ENCODE measurements around the gene SFN.
"Not testable (repeated sequence)": the region's sequence is repeated elsewhere in the genome, so short reads cannot be mapped to it uniquely, and the experiment has no call there.

The SFN gene

DNA sequence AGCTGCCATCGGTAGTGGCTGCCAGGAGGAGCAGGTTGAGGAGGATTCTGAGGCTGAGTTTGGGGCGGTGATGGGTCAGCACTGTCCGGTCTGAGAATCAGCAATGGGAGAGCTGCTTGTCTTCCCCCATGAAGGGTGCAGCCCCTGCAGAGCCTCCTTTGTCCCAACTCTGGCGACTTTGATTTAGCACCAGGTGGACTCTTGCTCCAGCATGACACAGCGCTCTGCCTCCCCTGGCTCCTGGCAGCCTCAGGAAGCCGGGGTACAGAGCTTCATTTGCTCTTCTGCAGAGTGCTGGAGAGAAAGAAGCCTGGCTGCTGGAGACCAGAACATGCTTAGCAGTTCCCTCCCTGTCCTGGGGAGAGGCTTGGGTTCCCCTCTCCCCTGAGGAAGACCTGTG, 23.2 kb upstream of the SFN start:
- DNase-seq: no peak

DNA sequence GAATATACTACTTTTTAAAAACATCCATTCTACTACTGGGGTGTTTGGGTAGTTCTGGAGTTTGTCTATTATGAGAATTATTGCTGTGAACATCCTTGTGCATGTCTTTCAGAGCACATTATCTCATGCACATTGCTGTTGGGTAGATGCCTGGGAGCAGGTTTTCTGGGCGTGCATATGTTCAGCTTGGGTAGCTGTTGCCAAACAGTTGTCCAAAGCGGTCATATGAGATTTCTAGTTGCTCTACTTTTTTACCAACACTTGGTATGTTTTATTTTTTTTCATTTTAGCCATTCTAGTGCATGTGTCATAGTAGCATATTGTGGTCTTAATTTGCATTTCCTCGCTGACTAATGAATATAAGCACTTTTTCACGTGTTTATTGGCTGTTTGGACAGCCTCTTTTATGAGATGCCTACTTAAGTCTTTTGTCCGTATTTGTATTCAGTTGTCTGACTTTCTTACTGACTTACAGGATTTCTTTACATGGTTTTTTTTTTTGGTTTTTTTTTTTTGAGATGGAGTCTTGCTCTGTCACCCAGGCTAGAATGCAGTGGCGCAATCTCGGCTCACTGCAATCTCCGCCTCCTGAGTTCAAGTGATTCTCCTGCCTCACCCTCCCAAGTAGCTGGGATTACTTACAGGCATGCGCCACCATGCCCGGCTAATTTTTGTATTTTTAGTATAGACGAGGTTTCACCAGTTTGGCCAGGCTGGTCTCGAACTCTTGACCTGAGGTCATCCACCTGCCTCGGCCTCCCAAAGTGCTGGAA, 18.3 kb upstream of the SFN start:
- DNase-seq: no peak

DNA sequence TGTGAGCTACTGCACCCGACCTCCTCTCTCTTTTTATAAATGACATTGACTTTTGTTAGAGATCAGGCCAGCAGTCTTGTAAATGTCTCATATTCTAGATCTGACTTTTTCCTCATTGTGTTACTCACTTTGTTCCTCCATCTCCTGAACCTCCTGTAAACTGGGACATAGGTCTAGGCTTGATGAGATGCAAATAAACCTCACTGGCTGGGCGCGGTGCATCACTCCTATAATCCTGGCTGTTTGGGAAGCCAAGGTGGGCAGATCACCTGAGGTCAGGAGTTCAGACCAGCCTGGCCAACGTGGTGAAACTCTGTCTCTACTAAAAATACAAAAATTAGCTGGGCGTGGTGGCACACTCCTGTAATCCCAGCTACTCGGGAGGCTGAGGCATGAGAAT, 15.1 kb upstream of the SFN start:
- not testable (repeated sequence) for DNase-seq

DNA sequence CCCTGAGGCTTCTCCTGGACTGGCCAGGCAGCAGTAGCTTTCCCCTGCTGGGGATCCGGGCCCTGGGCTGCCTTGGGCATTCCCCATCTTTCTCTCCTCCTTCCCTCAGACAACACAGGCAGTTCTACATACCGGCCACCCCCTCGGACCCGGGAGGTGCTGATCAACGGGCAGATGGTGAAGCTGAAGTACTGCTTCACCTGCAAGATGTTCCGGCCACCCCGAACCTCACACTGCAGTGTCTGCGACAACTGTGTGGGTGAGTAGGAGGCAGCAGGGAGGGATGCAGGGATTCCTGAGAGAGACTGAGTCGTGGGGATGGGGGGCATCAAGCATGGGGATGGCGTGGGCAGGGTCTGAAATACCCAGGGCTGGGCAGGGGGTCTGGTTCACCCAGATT, 14.4 kb upstream of the SFN start:
- no peak for DNase-seq

DNA sequence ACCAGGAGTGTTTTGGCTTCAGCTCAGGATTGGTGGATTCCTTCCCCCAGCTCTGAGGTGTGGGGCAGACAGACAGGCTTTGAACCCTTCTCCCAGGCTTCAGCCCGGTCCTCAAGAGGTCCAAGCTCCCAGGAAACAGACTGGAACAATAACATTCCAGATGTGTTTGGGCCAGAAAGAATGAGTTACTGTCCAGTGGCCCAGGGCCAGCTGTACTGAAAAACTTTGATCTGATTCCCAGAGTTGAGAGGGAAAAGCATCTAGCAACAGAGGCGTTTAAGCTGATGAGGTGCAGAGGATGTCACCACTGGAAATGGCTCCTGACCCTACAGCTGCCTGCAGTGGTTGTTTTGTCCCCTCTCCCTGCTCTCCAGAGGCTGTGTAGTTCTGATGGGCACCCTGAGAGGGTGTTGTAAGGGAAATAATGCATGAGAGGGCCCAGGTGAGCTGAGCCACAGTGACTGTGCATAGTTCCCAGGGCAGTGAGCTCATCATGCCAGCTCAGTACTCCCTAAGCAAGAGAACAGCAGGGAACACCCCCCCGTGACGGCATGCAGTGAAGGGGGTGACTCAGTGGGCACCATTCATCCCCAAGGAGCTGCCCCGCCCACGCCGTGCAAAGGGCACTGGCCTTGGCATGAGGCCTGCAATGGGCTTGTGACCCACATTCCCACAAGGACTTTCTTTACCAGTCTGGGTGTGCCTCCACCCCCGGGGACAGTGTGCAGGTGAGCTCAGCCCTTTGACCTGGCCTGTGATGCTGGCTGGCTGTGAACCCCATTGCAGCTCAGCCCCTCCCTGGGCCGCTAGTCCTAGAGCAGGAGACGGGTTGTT, 13.8 kb upstream of the SFN start:
- DNase-seq: no peak

DNA sequence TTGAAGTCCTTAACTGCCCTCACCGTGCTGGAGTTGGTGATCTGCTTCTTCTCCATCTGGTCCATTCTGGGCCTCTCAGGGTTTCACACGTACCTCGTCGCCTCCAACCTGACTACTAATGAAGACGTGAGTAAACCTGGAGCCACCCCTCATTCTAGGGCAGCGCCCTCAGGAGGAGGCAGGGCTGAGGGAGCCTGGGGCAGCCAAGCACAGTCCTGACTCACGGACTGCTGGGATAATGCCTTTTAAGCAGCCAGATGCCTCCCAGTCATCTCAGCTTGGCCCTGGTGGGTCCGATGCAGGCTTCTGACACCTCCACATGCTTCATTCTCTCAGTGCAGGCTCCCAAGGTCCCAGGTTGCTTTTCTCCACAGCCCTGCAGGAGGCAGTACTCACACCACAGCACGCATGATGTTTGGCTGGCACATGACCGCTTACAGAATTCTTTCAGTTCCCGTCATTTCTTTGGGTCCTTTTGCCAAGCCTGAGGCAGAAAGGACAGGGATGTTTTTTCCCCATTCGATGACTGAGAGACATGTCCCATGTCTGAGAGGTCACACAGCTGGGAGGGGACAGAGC, 11.8 kb upstream of the SFN start:
- DNase-seq: no peak

DNA sequence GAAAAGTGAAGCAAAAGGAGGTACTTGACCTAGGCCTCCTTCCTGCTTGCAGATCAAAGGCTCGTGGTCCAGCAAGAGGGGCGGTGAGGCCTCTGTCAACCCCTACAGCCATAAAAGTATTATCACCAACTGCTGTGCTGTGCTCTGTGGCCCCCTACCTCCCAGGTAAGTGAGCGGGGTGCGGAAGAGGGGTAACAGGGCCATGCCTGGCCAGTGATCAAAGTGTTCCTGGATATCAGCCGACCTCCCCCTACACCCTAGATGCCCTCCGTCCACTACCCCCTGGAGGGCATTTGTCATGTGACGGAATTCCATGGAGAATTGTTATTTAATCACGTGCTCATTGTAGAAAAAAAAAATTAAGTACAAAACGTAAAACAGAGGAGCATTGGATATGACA, 10.2 kb upstream of the SFN start:
- no peak for DNase-seq

DNA sequence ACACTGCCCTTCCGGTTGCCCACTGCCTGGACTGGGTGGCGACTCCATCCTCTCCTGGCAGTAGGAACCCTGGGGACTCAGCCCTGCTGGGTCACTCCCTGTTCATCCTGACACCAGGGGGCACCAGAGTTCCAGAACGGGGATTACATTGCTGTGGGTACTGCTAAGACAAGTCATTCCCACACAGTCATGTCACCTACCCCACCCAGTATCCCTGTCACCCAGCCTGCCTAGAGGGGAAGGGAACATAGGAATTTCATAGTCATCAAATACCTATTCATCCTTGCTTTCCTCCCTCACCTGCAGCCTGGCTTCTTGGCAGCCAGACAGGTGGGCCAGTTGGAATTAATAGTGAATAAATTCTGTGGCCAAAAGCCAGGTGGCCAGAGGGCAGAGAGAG, 9.8 kb upstream of the SFN start:
- DNase-seq: peak; percentile 79

DNA sequence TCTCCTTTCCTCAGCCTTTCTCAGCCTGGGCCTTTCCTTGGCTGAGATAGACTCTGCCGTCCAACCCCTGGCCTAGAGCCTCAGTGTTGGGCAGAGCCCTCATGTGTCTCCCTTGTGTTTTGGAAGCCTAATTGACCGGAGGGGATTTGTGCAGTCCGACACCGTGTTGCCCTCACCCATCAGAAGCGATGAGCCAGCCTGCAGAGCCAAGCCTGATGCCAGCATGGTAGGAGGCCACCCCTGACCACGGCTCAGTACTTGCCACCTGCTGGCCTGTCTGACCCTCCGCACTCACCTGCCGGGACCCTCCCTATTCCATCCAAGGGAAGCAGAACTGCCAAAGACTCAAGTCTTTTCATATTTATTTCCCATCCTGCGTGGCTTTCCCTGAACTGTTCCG, 9.3 kb upstream of the SFN start:
- no peak for DNase-seq

DNA sequence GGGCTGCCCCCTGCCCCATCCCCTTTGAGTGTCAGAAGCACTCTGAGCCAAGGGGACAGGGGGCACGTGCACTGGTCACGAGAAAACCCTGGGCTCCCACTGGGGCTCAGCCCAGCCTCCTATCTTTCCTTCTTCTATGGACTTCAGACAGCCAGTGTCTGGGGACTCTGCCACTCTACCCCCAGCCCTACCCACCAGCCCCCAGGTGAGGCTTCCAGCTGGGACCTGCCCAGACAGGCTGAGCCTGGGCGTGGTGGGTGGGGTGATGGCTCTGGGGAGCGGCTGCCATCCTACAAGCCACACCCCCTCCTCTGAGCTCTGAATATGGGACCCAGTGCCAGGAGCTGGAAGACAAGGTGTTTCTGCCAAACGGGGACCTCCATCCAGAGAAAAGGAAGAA, 8.0 kb upstream of the SFN start:
- DNase-seq: no peak

DNA sequence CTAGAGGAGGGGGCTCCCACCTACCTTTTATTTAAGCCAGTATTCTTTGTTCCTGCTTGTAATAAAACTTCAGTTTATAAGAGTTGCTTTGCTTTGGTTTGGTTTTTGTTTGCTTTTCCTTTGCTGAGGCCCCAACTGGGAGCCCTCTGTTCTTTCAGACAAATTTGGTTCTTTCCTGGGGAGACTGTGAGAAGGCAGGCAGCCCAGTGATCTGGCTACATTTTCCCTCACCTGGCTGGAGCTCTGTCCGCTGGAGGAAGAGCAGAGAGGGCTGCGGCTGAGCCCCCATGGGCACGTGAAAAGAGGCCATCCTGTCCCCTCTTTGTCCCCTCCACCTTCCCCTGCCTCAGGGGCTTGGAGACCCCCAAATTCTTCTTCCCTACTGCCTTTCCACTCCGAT, 7.3 kb upstream of the SFN start:
- DNase-seq: no peak

DNA sequence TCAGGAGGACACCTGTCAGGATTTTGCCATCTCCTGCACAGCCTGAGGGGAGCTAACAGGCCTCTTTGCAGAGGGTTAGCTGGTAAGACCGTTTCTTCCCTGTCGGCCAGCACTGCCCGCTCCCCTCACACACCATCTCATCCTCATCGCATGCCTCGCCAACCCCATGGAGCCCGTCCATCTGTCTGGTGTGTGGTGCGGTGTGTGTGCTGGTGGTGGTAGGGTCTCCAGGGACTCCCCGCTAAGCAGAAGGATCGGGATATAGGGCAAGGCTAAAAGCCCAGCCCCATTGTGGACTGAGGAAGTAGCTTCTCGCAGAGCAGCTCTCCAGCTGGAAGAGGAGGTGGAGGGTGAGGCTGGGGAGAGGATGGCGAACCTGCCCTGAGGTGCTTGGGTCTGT, 6.8 kb upstream of the SFN start:
- no peak for DNase-seq

DNA sequence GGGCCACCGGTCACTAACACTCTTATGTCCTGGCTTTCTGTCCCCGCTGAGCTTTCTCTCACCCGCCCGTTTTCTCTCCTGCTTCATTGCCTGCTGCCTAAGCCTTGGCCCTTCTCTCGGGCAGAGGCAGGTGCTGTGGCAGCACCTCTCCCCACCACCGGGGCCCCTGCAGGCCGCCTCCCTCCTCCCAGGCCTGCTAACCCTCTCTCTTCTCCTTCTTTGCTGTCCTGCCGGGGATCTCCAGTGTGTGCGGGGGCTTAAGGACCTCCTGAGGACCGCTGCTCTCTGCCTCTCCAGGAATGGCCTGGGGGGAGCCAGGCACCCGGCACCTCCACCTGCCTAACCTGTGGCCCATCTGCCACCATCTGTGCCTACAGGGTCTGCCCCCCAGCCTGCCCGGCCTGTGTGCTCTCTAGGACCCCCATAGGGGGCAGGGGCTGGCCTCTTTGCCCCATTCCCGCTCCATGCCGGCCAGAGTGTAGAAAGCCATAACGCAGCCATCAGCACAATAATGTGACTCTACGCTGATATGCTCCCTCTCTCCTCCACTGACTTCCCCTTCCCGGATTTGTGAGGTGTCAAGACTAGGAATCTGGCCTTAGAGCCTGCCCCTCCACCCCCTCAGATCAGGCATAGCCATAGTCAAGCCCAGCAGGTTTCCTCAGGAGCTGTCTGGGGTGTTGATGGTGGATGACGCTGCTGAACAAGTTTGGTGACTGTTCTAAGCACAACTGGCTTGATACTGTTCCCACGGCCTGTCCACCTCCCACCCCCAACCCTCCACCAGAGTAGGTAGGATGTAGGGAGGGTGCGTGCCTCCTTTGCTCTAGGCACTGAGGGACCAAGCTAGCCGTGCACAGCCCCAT, 6.1 kb upstream of the SFN start:
- no peak for DNase-seq

DNA sequence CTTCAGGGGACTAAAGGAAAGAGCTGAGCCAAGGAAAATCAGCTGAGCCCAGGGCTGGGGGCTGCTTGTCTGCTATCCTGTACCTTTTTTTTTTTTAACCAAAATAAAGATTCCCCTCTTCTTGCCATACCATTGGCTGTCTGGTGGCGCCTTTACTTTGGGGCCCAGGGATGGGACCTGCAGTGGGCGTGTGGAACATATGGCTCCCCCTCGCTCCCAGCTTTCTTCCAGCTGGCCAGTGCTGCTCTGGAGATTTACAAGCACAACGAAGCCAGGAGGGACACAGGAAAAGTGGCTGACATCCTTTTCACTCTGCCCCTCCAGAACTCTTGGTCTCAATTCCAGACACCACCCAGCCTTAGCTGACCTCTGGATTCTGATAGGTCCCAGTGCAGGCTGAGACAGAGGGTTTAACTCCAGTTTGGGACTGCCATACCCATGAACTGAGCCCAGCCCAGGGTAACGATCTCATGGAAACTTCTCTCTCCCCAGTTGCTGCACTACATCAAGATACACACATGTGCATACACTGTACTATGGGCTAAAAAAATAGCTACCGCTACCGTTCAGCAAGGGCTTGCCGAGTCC, 5.4 kb upstream of the SFN start:
- no peak for DNase-seq

DNA sequence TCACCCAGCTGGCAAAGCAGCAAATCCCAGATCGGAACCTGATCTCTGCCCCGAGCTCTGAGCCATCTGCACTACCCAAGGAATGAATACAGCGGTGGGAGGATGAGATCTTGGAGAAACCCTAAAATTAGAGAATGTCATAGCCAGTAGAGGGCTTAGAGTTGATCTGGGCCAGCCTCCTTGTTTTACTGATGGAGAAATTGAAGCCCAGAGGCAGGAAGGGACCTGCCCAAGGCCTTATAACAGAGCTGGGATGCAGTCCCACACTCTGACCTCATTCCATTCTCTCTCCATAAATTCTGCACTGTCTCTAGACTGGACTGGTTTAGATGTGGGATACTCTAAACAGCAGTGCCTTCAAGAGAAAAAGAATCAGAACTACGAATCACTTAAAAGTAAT, 4.8 kb upstream of the SFN start:
- DNase-seq: no peak

DNA sequence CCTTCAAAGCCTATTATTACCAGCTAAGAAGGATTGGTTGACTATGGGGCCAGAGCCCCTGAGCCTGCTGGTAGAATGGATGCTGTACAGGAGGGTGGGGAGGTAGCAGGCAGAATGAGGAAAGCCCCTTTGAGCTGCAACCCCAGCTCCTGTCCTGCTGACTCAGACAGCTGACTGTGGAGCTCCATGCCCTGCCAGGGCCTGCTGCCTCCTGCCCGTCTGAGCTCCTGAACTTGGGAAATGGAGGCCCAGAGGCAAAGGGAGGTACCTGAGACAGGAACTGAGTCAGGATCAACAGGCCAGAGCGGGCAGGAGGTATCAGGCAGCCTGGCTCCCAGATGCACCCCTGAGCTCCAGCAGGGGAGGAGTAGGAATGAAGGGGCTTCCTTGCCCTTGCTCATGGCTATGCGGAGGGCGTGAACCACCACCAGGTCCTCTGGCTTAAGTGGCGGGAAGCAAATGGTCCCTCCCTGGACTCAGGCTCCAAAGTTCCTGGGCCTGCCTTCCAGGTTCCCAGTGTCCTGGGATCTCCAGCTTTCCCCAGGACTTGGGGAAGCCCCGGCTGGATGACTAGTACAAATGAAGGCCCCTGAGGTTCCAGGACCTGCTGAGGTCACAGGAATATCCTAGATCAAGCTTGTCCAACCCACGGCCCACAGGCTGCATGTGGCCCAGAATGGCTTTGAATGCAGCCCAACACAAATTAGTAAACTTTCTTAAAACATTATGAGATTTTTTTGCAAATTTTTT, 3.9 kb upstream of the SFN start:
- DNase-seq: no peak

DNA sequence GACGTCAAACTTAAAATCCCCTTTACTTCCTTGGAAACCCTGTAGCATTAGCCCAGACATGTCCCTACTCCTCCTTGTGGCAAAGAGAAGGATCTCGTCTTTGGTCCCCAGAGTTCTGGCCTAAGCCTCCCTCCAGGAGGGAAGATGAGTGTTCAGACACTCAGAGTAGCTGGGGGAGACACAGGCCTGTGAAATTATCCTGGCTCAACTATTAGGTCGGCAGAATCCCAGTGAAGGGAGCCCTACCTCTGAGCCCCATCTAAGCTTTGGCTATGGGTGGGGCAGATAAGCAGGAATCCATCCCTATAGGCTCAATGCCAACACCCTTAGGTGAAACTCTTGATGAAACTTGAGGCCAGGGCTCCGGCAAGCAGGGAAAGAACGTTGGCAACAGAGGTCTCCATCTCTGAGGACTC, 1.7 kb upstream of the SFN start:
- DNase-seq: no peak

DNA sequence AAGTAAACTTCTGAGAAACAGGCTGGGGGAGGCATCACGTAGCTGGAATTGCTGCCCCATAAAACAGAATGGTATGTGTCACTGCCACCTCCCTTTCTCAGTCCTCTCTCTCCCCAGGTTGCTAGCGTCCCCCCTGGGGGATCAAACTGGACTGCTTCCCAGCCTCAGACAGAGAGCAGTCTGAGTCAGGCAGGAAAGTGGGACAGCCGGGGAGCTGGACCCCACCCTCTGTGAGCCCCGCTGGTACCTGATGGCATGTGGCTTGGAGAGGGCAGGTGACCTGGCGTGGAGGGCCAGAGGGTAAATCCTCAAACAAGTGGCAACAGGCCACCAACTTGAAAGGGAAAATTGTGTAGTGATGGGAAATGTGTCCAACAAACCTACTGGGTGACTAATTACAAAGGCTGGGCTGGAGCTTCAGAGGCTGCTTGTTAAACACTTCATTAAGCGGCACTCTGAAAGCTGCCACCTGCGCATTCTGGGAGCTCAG, 1.0 kb upstream of the SFN start:
- DNase-seq: no peak

DNA sequence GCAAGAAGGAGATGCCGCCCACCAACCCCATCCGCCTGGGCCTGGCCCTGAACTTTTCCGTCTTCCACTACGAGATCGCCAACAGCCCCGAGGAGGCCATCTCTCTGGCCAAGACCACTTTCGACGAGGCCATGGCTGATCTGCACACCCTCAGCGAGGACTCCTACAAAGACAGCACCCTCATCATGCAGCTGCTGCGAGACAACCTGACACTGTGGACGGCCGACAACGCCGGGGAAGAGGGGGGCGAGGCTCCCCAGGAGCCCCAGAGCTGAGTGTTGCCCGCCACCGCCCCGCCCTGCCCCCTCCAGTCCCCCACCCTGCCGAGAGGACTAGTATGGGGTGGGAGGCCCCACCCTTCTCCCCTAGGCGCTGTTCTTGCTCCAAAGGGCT, 732 bp downstream of the SFN start:
- DNase-seq: no peak

DNA sequence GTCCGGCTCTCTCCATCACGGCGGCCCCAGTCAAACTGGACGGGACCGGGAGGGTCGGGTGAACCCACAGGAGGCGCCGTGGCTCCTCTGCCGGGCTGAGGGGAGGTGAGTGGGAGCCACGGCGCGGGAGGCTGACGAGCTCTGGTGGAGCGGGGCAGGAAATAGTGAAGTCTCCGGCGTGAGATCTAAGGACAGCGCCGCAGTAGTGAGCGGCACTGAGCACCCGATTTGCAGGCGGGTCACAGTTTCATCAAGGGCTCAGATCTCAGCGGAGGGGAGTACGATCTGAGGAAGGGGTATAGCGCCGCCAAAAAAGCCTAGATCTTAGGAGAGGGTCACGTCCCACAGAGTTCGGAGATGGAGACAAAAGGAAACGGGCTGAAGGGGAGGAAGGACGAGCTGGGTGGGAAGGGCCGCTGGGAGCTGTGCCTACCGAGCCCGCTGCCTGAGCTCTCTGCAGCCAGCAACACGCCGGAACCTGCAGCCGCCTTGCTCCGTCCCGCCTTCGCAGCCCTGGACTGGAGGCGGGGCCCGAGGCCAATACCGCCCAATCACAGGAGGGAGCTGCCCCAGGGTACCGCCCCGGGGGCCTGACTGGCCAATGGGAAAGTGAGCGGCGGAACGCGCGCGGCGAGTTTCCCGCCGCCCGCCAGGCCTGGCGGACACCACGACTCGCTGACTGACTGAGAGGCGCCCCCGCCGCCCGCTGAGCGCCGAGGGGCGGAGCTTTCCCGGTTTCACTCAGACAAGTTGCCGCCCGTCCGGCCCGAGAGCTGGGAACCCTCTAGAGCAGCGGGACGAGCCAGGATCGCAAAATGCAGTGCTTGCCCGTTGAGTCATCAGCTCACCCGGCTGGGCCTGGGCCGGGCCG, 1.9 kb downstream of the SFN start:
- peak; percentile 87 for DNase-seq

DNA sequence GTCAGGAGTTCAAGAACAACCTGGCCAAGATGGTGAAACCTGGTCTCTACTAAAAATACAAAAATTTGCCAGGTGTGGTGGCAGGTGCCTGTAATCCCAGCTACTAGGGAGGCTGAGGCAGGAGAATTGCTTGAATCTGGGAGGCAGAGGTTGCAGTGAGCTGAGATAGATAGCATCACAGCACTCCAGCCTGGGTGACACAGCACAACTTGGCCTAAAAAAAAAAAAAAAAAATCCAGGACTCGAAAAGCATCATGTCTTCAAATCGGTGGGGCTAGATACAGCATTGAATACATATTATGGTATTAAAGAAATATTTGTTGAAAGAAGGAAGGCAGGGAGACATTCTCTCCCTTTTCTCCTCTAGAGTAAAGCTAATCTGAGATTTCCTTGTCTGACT, 10.1 kb downstream of the SFN start:
- not testable (repeated sequence) for DNase-seq

All from T-helper 9 cell (primary cell).